ENCODE measurements around the gene FOXK1. TPM values are rescaled to one million over a fixed set of nuclear protein-coding genes. Genes with fewer than 3 reads are reported as not detected.
"Not testable (repeated sequence)": the region's sequence is repeated elsewhere in the genome, so short reads cannot be mapped to it uniquely, and the experiment has no call there.

Gene FOXK1
- 13.2 and 19.8 TPM in 2 replicates for total RNA-seq (2014; rRNA removed; shearing (Covaris generic); ENCODE audit: low replicate concordance)

GRCh38 chr7:4681886-4682620 is at the start of gene FOXK1:
Gene FOXK1, plus strand, starts transcription at chr7:4682295. Its CDS starts 14 bp downstream, at chr7:4682309.
- peak; percentile 48 for DNase-seq (ENCODE audit: low read depth)
- in situ Hi-C loops (cut with HindIII; ENCODE audit: low pct_unique_long_range_greater_than_20kb, low sequenced_read_pairs) = no loop called here

DNA sequence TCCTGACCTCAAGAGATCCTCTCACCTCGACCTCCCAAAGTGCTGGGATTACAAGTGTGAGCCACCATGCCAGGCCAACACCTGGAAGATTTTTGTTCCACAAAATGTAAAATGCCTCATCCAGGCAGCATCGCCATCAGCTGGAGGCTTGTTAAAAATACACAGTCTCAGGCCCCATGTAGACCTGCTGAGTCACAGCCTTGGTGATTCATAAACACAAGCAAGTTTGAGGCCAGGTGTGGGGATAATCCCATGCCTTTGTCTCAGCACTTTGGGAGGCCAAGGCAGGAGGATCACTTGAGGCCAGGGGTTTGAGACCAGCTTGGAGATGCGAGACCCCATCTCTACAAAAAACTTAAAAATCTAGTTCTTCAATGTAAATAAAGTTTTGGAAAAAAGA is 49.1 kb upstream of the FOXK1 start:
- DNase-seq (ENCODE audit: low read depth) = peak; percentile 52
- in situ Hi-C loops (cut with HindIII; ENCODE audit: low pct_unique_long_range_greater_than_20kb, low sequenced_read_pairs) = no loop called here

GRCh38 chr7:4634166-4634565 is 47.9 kb upstream of the FOXK1 start:
- in situ Hi-C loops (cut with HindIII; ENCODE audit: low pct_unique_long_range_greater_than_20kb, low sequenced_read_pairs) = no loop called here
- no peak for DNase-seq (ENCODE audit: low read depth)

GRCh38 chr7:4638781-4639575 is 43.1 kb upstream of the FOXK1 start:
- no peak for DNase-seq (ENCODE audit: low read depth)

GRCh38 chr7:4641091-4641666 is 40.9 kb upstream of the FOXK1 start:
- in situ Hi-C loops (cut with HindIII; ENCODE audit: low pct_unique_long_range_greater_than_20kb, low sequenced_read_pairs) = no loop called here
- no peak for DNase-seq (ENCODE audit: low read depth)

More at GRCh38 chr7:4638781-4639575, 43.1 kb upstream of the FOXK1 start:
- in situ Hi-C loops (cut with HindIII; ENCODE audit: low pct_unique_long_range_greater_than_20kb, low sequenced_read_pairs) = no loop called here

DNA sequence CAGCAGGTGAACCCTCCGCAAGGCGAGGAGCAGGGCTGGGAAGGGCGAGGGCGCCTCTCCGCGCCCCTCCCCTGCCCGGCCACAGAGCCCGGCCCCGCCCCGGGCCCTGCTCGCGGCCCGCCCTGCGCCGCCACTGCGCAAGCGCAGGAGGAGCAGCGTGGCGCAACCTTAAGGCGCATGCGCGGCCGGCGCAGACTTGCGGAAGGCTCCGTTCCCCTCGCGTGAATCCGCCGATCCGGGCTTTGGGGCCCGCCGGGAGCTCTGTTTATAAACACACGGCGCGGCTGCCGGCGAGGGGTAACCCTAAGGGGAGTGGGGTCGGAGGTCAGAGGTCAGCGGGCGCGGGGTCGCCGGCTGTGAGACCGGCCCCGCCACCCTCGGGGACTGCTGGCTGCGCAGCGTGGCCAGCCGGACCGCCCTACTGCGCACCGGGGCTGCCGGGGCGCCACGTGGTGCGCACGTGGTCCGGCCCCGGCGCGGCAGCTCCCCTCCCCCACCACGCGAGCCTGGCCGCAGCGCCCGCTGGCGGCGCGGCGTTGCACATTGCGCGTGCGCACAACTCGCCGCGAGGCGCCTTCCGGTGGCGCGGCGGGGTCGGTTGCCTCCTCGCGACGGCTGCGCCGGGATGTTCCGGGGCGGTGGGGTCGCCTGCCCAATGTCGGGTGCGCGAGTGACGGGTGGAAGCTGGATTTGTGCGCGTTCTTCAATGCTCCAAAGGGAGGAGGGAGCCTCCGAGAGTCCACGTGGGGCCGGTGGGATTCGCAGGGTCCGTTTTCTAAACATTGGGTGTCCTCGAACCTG is 40.2 kb upstream of the FOXK1 start:
- DNase-seq (ENCODE audit: low read depth) = peak; percentile 95
- in situ Hi-C loops (cut with HindIII; ENCODE audit: low pct_unique_long_range_greater_than_20kb, low sequenced_read_pairs) = no loop called here

GRCh38 chr7:4642468-4643203 is 39.5 kb upstream of the FOXK1 start:
- in situ Hi-C loops (cut with HindIII; ENCODE audit: low pct_unique_long_range_greater_than_20kb, low sequenced_read_pairs) = no loop called here
- DNase-seq (ENCODE audit: low read depth) = no peak

- DNase-seq (ENCODE audit: low read depth); in situ Hi-C loops (cut with HindIII; ENCODE audit: low pct_unique_long_range_greater_than_20kb, low sequenced_read_pairs): not testable (repeated sequence)
Measured at GRCh38 chr7:4643204-4643471, 39.0 kb upstream of the FOXK1 start.

- in situ Hi-C loops (cut with HindIII; ENCODE audit: low pct_unique_long_range_greater_than_20kb, low sequenced_read_pairs) = no loop called here
Measured at GRCh38 chr7:4645246-4645645, 36.8 kb upstream of the FOXK1 start.

GRCh38 chr7:4648111-4648510 is 34.0 kb upstream of the FOXK1 start:
- in situ Hi-C loops (cut with HindIII; ENCODE audit: low pct_unique_long_range_greater_than_20kb, low sequenced_read_pairs) = no loop called here

More at GRCh38 chr7:4645246-4645645, 36.8 kb upstream of the FOXK1 start:
- DNase-seq (ENCODE audit: low read depth) = no peak

GRCh38 chr7:4650433-4651047 is 31.6 kb upstream of the FOXK1 start:
- in situ Hi-C loops (cut with HindIII; ENCODE audit: low pct_unique_long_range_greater_than_20kb, low sequenced_read_pairs) = no loop called here
- no peak for DNase-seq (ENCODE audit: low read depth)

More at GRCh38 chr7:4648111-4648510, 34.0 kb upstream of the FOXK1 start:
- DNase-seq (ENCODE audit: low read depth) = no peak

DNA sequence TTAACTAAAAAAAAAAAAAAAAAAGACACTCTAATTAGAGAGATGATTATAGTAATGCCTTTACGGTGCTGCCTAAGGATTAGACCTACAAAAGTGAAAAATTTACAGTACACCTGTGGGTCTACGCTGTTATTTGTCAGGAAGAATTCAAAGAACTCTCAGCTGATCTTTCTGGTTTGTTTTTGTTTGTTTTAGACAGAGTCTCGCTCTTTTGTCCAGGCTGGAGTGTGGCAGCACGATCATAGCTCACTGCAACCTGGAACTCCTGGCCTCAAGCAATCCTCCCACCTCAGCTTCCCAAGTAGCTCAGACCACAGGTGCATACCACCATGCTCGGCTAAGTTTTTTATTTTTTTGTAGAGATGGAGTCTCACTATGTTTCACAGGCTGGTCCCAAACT is 28.3 kb upstream of the FOXK1 start:
- in situ Hi-C loops (cut with HindIII; ENCODE audit: low pct_unique_long_range_greater_than_20kb, low sequenced_read_pairs) = no loop called here
- DNase-seq (ENCODE audit: low read depth) = no peak

DNA sequence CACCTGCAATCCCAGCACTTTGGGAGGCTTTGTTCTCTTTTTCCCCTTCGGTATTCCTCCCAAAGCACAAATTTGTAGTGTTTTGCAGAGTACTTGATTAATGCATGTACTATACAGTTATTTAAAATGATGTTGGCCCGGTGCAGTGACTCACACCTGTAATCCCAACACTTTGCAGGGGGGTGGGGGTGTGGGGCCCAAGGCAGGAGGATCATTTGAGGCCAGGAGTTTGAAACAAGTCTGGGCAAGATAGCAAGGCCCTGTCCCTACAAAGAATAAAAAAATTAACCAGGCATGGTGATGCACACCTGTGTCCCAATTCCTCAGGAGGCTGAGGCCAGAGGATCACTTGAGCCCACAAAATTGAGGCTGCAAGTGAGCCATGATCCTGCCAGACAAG is 26.8 kb upstream of the FOXK1 start:
- in situ Hi-C loops (cut with HindIII; ENCODE audit: low pct_unique_long_range_greater_than_20kb, low sequenced_read_pairs) = no loop called here
- no peak for DNase-seq (ENCODE audit: low read depth)

DNA sequence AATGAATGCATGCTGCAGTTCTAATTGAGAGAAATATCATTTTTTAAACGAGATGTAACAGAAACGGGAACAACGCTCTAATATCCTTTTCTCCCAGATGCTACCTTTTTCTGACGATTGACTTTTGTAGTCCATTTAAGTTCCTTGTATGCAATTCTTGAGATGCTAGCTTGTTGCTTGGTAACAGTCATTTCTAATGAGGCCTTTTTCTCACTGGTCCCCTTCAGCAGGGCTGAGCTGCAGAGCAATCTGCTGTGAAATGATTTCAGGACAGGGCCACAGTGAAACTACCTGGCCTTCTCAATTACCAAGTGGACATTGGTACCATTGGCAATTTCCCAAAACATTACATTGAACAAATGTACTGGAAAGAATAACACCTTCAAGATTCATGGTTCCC is 26.2 kb upstream of the FOXK1 start:
- in situ Hi-C loops (cut with HindIII; ENCODE audit: low pct_unique_long_range_greater_than_20kb, low sequenced_read_pairs) = no loop called here
- DNase-seq (ENCODE audit: low read depth) = no peak

DNA sequence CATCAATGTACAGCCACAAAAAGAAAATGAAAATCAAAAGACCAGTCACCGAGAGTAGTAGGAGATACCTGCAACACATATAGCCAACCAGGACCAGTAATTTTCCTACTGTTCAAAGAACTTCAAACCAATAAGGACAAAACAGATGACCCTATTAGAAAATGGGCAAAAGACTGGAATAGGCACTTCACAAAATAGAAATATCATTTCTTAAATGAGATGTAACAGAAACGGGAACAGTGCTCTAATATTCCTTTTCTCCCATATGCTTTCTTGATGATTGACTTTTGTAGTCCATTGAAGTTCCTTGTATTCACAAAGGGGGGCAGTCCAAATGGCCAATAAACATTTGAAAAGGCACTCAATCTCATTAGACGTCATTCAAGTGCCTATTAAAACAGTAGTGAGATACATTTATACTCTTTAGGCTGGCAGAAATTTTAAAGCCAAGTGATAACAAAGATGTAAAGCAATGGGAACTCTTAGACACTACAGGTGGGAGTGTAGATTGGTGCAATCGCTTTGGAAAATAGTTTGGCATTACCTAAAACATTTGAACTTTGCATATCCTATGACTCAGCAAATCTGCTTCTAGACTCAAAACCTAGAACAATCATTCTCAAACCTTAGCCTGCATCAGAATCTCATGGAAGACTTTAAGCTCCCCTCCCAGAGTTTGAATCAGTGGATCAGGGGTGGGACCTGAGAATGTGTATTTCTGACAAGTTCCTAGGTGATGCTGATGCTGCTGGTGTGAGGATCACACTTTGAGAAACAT is 24.3 kb upstream of the FOXK1 start:
- in situ Hi-C loops (cut with HindIII; ENCODE audit: low pct_unique_long_range_greater_than_20kb, low sequenced_read_pairs) = no loop called here
- DNase-seq (ENCODE audit: low read depth) = no peak

DNA sequence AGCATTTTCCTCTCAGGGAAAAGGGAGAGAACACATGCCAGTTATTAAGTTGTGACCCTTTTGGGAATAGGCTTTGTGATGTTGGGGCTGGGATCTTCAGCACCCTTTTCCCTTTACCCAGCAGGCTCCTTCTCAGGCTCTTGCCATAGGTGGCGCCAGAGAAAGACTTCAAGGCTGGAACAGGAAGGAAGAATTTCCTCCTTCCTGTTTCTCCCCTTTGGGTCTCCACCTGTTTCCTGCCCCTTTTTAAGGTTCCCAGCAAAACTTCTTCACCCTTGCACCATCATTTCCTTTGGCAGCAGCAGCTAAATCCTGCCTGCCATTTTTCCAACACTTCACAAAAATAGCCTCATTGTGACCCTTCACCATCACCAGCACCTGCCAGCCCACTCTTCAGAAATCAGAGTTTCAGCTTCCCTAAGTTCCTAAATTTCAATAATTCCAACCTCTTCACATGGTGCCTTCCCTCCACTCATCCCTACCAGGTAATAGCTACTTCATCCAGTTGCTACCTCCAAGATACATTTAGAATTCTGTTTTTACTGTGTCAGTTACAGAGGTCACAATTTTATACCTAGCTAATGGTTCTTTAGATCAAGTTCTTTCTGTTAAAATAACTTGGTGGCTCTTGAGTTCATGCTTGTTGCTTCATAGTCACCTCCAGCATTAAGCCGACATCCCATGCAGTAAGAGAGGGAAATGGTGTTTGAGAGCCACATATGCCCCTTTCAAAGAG is 22.4 kb upstream of the FOXK1 start:
- DNase-seq (ENCODE audit: low read depth) = no peak

More for the DNA sequence above, 22.4 kb upstream of the FOXK1 start:
- in situ Hi-C loops (cut with HindIII; ENCODE audit: low pct_unique_long_range_greater_than_20kb, low sequenced_read_pairs) = no loop called here
